Measurements from ENCODE around the gene AXIN2.

Gene AXIN2, protein sequence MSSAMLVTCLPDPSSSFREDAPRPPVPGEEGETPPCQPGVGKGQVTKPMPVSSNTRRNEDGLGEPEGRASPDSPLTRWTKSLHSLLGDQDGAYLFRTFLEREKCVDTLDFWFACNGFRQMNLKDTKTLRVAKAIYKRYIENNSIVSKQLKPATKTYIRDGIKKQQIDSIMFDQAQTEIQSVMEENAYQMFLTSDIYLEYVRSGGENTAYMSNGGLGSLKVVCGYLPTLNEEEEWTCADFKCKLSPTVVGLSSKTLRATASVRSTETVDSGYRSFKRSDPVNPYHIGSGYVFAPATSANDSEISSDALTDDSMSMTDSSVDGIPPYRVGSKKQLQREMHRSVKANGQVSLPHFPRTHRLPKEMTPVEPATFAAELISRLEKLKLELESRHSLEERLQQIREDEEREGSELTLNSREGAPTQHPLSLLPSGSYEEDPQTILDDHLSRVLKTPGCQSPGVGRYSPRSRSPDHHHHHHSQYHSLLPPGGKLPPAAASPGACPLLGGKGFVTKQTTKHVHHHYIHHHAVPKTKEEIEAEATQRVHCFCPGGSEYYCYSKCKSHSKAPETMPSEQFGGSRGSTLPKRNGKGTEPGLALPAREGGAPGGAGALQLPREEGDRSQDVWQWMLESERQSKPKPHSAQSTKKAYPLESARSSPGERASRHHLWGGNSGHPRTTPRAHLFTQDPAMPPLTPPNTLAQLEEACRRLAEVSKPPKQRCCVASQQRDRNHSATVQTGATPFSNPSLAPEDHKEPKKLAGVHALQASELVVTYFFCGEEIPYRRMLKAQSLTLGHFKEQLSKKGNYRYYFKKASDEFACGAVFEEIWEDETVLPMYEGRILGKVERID

DNA sequence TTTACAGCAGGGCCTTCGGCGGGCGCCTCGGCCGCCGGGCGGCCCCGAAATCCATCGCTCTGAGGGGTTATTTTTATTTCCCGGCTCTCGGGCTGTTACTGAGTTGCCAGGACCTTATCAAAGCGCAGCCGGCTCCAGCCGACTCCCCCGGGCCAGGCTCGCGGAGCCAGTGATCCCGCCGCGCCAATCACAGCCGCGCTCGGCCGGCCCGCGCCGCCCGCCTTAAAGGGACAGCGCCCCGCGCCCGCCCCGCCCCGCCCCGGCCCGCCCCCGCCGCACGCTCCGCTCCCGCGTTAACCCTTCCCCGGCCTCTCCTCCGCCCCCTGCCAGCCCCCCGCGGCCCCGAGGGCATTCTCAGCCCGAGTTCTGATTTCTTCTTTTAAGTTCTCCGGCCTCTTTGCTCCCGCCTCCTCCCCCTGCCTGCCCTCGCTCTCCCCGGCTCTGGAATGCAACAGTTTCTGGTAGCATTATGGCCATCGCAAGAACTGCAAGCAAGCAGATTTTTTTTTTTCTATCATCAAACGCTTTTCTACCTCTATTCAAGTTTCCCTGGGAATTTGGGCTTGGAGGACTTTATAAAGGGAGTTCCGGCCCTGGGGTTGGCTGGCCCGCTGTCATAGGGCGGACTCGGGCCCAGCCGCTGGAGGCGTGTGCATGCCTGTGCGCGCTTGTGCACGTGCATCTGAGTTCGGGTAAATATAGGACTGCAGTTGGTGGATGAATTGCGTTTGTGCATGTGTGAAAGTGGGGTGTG lies at the start of gene AXIN2:
Gene AXIN2 (minus strand): TSS at position 197 of the 754 bp plus-strand sequence. CDS start 3,028 bp downstream, outside the sequence.
- DNase-seq: peak; percentile 92

DNA sequence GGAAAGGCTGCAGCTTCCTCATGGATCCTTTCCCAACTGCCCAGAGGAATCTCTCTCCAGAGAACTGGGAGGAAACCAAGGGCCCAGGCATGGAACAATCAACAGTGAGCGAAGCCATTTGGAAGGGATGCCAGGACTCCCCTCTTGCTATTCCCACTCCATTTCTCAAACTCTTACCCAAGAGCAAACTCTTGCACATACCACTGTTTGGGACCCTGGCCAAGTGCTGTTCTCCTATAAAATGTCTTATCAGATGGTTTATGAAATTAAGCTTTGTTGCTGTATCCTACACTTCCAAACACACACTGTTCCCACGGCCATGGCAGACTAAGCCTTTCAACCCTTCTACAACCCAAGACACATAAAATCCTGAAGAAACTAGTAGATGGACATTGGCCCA lies 48.3 kb upstream of the AXIN2 start:
- no peak for DNase-seq

DNA sequence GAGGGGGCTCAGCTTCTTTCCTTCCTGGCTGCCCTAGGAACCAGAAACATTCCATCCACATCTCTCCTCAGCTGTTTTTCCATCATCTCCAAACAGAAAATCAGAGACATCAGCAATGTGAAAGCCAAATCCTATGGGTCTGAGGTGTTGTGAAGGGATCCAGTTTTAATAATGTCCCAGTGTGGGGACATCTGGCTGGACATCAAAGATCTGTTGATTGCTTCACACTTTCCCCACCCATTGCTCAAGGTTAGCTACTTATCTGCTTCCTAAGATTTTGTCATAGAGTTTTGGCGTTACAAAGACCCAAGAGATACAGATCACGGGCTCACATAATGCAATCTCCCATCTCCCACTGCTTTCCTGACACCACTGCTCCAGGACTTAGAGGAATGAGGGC lies 47.8 kb upstream of the AXIN2 start:
- DNase-seq: no peak

DNA sequence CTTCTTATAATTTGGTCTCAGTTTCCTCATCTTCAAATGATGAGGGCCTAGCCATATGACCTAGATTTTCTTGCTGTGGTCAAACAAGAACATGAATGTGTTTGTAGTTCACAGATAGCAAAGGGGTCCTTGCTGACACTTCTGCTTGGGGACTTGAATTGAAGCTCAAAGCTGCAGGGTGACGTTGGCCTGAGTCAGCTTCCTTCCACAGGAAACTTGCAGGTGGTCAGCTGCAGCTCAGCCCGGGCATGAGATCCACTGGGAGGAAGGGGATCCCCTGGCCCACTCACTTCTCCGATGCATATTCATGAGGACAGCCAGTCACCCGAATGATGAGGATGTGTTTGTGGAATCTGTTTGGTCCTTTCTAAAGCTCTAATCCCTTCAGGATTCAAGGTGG lies 42.6 kb upstream of the AXIN2 start:
- DNase-seq: no peak

DNA sequence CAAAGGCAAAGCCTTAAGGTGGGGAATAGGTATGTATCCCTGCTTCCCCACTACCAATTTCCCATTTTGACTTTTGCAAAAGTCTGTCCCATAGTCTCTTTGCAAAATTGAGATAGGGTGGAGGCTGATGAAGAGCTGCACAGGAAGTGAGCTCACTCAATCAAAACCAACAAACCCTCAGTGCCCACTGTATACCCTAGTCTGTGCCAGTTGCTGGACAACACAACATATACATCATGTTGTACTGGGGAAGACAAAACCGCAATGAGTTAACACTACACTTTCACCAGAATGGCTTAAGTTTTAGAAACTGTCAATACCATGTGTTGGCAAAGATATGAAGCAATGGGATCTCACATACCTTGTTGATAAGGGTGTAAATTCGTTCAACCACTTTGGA lies 40.4 kb upstream of the AXIN2 start:
- DNase-seq: no peak

DNA sequence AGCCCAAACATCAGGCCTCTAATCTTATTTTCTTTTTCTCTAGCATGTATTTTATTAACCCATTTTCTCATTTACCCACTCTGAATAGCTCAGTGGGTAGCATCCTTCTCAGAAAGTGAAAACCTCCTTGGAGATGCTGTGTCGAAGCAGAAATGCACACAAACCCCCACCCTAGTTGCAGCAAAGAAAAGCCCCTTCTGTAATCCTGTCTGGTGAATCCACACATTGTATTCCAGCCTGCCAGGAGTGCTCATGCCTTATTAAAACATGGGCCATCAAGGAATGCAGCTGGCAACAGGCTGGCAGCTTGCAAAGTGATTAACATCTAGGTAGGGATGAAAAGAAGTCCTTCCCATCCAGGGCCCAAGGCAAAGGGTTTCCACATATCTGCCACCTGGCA lies 39.7 kb upstream of the AXIN2 start:
- DNase-seq: no peak

DNA sequence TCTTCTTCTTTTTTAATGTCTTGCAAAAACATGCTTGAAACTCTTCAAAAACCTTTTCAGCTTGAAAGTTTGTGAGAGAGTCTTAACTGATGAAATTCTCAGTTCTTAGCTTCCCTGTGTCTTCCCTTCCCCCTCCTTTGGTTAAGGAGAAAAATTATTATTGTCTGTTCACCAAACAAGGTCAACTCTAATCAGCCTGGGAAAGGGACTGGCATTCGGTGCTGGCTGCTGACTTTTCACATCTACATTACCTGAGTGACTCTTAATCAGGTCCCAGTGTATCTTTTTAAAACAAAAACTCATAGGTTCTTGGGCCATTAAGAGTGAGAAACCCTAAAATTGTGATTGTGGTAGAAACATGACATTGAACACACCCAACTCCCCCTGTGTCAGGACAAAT lies 39.1 kb upstream of the AXIN2 start:
- no peak for DNase-seq

DNA sequence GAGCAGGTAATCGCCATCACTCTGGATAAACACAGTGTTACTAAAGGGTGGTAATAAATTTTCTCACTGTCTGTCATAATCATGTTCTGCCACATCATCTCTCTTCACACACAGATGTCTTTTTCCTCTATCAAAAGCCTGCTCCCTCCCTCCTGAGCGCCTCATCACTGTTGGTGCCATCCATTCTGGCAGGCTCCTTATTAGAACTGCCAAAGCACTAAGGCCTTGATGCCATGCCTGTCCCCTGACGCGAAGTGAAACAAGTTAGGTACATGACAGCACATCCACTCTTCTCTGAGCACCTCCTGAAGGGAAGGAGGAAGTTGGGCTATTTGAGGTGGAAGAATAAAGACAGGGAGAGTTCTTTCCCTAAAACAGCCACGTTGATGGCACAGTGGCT lies 38.2 kb upstream of the AXIN2 start:
- no peak for DNase-seq

DNA sequence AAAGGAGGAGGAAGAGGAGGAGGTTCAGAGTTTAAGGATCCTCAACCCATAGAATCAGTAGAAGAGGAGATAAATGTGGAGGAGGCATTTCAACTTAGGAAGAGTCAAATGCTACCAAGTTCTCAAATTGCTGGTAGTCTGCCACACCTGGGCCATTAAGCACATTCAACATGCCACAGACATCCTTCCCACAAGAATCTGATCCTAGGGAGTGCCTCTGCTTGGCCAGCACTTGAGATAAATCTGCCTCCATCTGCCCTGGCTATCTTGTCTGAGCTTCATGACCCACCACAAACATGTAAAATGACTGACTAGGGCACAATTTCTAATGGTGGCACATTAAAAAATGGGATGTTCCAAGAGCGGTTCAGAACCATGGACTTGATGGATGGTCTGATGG lies 37.3 kb upstream of the AXIN2 start:
- no peak for DNase-seq

DNA sequence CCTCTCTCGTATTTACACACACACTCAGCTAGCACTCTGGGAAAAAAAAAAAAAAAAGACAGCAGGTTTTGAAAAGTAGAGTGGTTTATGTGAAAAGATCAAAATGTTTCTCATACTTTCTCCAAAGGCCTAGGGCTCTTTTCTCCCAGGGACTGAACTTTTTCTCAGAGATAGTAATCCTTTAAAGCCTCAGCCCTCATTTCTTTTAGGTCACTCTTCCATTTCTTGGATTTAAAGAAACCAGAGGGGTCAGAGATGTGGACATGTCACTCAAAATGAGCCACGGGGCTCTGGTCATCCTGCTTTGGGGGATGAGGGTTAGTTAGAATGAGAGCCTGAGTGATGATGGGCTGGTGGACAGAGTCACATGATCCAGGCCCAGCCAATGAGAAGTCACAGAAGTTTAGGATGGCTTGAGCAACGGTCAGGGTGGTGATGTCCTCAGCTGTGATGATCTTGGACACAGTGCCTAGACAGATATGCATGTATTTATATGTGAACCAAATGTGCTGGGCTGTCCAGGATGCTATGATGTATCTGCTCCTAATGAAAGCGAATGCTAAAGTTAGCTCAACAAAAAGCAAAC lies 33.7 kb upstream of the AXIN2 start:
- DNase-seq: no peak

DNA sequence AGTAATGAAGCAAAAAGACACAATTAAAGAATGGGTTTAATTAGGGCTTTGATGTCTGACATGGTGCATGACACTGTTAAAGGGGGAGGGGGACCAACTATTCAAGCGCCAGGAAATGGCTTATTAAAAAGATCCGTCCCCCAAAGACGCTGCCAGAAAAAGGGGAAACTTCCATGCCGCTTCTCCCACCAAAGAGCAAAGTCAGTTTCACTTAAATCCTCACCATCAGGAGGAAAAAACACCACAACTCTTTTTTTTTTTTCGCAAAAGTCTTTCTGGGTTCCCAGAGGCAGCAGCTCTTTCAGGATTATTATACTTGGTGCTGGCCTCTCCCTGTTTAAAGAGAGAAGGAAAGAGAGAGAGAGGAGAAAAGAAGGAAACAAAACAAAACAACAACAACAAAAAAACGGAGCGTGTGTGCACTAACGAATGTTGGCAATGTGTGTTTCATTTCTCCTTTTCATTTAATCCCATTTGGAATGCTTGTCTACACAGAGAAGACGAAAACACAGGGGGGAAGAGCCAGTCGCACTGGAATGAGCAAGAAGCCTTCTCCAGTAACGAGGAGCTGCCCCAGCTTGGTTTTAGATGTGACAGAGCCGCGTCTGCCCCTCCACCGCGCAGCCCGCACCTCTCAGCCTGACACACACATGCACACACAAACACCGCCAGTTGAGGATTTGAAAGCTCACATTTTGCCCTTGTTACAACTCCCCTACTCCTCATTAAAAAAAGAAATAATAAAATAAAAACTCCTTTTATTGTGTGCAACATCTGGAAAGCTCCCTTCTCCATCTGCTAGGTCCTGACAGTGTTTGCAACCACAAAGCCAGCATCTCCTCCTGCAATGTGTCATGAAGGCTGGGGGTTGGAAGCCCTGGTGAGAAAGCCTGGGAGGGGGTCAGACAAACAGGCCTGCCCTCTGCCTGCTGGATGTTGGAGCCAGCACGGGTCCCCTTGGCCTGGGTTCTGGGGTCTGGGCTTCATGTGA lies 32.7 kb upstream of the AXIN2 start:
- DNase-seq: peak; percentile 37

DNA sequence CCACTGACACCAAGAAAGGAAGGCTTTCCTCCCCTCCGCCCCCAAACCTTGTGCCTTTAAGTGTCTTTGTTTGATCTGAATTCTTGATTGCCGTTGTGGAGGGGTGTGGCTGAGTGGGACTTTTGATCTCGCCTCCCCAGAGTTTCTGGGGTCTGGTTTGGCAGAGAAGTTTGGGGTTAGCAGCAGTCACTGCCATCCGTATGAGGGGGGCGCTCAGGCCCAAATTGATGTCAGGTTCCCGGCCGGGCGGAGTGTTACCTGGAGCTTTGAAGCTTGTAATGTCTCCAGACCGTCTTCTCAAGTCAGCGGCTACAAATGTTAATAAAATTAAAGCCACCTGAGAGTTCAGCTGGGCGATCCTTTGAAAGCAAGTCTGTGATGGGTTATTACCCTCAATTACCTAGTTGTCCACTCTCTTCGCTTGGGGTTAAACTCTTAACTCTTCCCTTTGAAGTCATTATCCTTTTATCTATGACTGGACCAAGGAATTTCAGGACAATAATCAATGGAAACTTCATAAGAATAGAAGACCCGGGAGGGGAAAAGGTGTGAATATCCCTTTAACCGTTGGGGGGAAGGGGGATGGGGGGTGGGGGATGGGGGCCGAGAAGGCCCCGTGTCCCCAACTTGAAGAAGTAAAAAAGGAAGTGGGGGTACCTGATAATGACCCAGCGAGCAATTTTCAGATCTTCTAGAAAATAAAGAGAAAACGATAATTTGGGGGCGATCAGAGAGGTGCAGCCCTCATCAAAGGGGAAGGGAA lies 31.8 kb upstream of the AXIN2 start:
- no peak for DNase-seq

DNA sequence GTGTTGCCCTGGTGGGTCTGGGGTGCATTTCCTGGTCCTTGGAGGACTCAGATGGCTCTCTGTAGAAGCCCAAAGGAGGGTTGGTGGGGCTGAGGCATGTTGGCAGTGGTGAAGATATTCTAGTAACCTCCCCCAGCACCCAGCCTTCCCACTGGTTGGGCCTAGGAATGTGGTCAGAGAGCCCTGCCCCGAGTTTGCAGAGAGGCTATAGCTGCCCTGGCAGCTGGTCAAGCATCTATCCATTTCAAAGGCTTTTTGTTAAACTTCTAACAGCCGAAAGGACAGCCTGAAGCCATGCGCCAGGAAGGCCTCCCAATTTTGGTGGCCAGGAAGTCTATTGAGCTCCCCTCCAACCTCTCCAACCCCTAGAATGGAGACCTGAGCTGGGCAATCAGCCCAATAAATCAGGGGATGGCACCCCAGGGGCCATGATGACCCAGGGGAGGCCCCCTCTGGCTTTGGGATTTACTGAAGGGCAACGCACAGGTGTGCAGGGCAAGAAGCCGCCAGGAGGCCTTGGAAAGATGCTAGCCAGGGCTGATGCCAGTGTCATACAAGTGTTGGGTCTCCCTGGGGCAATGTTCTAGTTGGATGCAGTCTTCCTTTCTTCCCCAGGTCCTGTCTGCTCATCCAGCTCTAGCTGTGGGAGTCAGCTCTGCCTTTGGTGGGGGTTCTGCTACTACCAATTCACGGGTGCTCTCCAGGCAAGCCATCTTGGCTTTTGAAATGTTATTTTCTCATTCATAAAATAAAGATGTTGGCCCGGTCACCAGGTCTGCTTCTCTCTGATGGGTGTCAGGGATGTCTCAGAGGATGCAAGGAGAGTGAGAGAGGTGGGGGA lies 30.9 kb upstream of the AXIN2 start:
- no peak for DNase-seq

DNA sequence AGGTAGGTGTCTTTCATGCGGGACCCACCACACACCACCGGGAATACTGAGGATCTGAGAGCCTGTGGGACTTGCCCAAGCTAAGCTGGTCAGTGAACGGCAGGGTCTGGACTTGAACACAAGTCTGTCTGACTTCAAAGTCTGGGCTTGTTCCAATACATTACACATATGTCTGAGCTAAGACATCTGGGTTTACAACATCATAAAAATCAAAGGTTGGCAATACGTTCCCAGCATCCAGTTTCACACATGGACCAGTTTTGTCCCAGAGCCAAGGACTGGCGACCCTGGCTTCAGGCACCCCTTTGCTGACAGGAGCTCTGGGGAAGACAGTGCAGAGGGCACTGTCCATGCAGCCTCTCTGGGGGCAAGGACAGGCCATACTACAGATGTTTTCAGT lies 27.9 kb upstream of the AXIN2 start:
- no peak for DNase-seq

DNA sequence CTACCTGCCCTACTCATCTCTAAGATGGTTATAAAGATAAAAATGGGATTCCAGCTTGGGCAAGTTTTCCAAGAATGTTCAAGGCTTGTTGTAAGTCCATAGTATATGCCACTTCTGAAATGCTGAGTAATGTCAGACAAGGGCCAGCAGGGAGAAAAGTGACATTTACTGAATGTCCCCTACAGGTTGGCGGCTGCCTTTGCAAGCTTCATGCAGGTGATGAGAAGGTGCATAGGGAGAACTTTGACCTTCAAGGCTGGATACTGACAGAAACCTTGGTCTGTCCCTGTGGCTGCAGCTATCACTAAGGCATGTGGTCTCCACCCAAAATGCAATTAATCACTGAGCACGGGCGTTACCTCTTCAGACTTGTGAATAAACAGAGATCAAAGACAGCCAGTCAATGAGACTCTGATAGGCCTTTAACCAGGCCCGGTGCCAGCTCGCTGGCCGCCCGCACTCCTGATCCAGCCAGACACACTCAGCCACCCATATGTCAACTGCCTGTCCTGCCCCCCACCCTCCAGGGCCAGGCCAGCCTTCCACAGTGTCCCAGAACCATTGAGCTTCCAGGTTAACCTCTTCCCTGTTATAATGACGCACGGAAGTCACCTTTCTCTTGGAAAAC lies 26.8 kb upstream of the AXIN2 start:
- DNase-seq: no peak

DNA sequence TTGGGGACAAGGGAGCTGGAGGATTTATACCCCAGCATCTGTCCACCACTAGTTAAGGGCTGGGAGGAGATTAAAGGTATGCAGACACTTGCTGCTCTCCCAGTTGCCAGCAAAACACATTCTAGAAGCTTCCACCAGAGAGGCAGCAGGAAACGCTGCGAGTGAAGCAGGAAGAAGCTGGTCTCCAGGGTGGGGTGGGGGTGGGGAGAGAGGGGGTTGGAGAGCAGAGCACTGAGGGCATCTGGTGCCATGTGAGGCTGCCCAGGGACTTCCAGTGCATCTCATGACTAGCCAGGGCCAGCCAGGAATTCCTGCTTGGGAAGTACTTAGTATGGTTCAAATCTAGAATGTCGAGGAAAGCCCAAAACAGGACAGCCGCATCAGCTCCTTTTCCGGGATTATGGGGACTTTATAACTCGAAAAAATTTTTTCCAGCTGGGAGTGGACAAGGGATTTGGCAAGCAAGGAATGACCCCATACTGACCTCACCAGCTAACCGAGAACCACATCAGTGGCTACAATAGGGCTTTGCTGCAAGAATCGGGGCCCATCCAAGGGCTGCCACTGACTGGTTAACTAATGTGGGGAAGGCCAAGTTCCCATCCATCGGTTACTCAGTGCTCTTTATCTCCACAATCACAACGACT lies 26.2 kb upstream of the AXIN2 start:
- no peak for DNase-seq

DNA sequence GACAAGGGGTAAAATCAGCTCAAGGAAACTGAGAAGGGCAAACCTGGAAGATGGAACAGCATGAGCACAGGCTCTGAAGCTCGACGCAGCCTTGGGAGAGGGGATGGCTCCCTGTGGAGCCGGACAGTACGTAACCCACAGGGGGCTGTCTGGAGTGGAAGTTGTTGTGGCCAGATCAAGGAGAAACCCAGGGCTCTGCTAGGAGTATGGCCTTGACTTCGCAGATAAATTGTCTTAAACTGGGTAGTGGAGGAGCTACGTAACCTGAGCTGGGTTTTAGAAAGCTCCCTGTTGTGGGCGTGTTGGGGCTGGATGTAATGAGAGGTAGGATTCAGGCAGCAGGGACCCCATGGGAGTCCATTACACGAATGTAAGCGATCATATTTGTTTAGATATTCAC lies 25.5 kb upstream of the AXIN2 start:
- no peak for DNase-seq

DNA sequence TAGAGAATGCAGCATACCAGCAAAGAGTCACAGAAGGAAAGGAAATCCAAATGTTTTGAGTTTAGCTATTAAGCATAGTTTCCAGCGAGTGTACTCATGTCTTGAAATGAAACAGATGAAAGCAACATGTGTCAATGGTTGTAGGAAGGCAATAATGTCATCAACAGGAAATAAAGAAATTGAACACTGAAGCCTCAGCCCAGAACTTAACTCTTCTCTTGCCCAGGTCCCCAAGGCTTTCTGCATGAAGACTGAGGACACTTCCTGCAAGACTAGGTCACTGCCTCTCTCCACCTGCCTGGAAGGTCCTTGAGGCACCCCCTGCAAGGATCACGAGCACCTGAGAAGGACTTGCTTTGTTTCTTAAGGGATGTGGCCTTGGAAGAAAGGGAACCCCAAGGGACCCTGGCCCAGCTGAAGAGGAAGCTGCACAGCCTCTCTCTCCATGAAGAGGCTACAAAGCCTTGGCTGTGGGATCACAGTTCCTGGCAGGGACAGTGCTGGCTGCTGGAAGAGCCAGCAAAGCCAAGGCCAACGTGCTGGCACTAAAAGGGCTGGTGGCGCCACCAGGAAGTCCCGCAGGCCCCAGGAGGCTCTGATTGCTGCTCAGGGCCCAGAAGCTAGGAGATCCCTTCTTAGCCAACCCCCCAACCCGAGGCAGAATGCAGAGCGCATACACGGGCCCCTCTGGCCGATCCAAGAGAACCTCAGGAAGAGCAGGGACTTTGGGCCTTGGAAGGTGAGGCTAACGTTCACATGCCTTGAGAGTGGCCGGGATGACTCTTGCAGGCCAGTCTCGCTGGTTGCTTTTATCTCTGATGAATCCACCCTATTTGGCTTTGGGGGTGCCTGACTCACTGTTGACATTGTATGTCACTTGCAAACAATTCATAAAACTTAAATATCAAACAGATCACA lies 23.4 kb upstream of the AXIN2 start:
- DNase-seq: no peak
